Activated CD4-positive, alpha-beta T cell treated with anti-CD3 and anti-CD28 coated beads, Interleukin-2, amount 10 ng/mL, durations not matched to agents 7 days and 5 days (primary cell): Measurements from ENCODE around the gene NT5C2. TPM values are rescaled to one million over a fixed set of nuclear protein-coding genes. Genes with fewer than 3 reads are reported as not detected.
"Not testable (repeated sequence)": the region's sequence is repeated elsewhere in the genome, so short reads cannot be mapped to it uniquely, and the experiment has no call there.

Experiments
- CTCF ChIA-PET: fragments of 350-600 bp; sonication (Branson Sonifier 250); formaldehyde crosslinking; loops from one replicate; lab custom pipeline; 2021; ENCODE audit warnings: antibody characterized with exemption; lab: Charles Lee
- POLR2A ChIA-PET: fragments of 350-600 bp; sonication (Branson Sonifier 250); formaldehyde crosslinking; loops from one replicate; lab custom pipeline; 2021; ENCODE audit warnings: antibody characterized with exemption; lab: Charles Lee
- DNase-seq: peaks from one replicate; pipeline ENCODE4 v3.0.0-alpha.2; 2020
- H3K27ac Mint-ChIP-seq: one replicate; pipeline ENCODE4 v1.8.0; 2021; ENCODE audit warnings: mild to moderate bottlenecking, moderate library complexity, mixed read lengths
- H3K27me3 Mint-ChIP-seq: one replicate; pipeline ENCODE4 v1.8.0; 2021; ENCODE audit warnings: mixed read lengths
- H3K36me3 Mint-ChIP-seq: one replicate; pipeline ENCODE4 v1.8.0; 2021; ENCODE audit warnings: low read depth, mixed read lengths
- H3K4me1 Mint-ChIP-seq: one replicate; pipeline ENCODE4 v1.8.0; 2021; ENCODE audit warnings: mixed read lengths
- H3K4me3 Mint-ChIP-seq: one replicate; pipeline ENCODE4 v1.8.0; 2021; ENCODE audit warnings: mild to moderate bottlenecking, moderate library complexity, mixed read lengths
- H3K9me3 Mint-ChIP-seq: one replicate; pipeline ENCODE4 v1.8.0; 2021; ENCODE audit warnings: mixed read lengths
- total RNA-seq, 2 experiments: library from RNA; stranded (reverse); gene quantifications; one replicate each; pipeline ENCODE4 v1.2.3, GENCODE V29; 2021

NT5C2 gene
- total RNA-seq, 2 experiments from 2014 or later: 66.1 to 80.2 TPM

- Mint-ChIP-seq H3K9me3 (no peaks in the 10 kb centered on the region), H3K4me1 (peaks cover 4% of the 10 kb centered on the region), H3K27me3 (no peaks in the 10 kb centered on the region), H3K36me3 (peaks cover 23% of the 10 kb centered on the region), H3K27ac (no peak overlapping the region), H3K4me3 (no peak overlapping the region)
- POLR2A ChIA-PET: no interaction called here
- CTCF ChIA-PET: interaction anchor here (0.7 to 0.8 kb wide), 2 partner anchors 69 to 307 kb away, joined by 3 read pairs; no protein-coding TSS in a partner anchor
- DNase-seq: no peak
Observed at GRCh38 chr10:103153302-103154197, 39.5 kb downstream of the NT5C2 start.

GRCh38 chr10:103149991-103150622 is 43.0 kb downstream of the NT5C2 start:
- Mint-ChIP-seq H3K36me3 (peaks cover 15% of the 10 kb centered on the region), H3K4me3 (no peak overlapping the region), H3K27ac (no peak overlapping the region), H3K27me3 (no peaks in the 10 kb centered on the region), H3K4me1 (peaks cover 2% of the 10 kb centered on the region), H3K9me3 (no peaks in the 10 kb centered on the region)
- POLR2A ChIA-PET: no interaction called here
- no peak for DNase-seq
- CTCF ChIA-PET: no interaction called here

GRCh38 chr10:103147645-103148044 is 45.4 kb downstream of the NT5C2 start:
- Mint-ChIP-seq H3K27me3 (no peaks in the 10 kb centered on the region), H3K36me3 (peaks cover 15% of the 10 kb centered on the region)
- DNase-seq: no peak

GRCh38 chr10:103145860-103146466 is 47.1 kb downstream of the NT5C2 start:
- no peaks in the 10 kb centered on the region for H3K4me1 Mint-ChIP-seq
- no peak overlapping the region for H3K27ac Mint-ChIP-seq
- H3K4me3 Mint-ChIP-seq: no peak overlapping the region
- DNase-seq: no peak
- CTCF ChIA-PET: no interaction called here
- H3K36me3 Mint-ChIP-seq: peaks cover 18% of the 10 kb centered on the region
- H3K9me3 Mint-ChIP-seq: no peaks in the 10 kb centered on the region
- H3K27me3 Mint-ChIP-seq: no peaks in the 10 kb centered on the region
- POLR2A ChIA-PET: no interaction called here

More at GRCh38 chr10:103147645-103148044, 45.4 kb downstream of the NT5C2 start:
- H3K4me3 Mint-ChIP-seq: no peak overlapping the region
- H3K27ac Mint-ChIP-seq: no peak overlapping the region
- ChIA-PET POLR2A (no interaction called here), CTCF (no interaction called here)
- no peaks in the 10 kb centered on the region for H3K9me3 Mint-ChIP-seq
- H3K4me1 Mint-ChIP-seq: no peaks in the 10 kb centered on the region

- H3K27ac Mint-ChIP-seq: no peak overlapping the region
- POLR2A ChIA-PET: no interaction called here
- CTCF ChIA-PET: interaction anchor here (0.5 kb wide), 1 partner anchor 990 kb away, joined by 3 read pairs; no protein-coding TSS in a partner anchor
- H3K27me3 Mint-ChIP-seq: no peaks in the 10 kb centered on the region
- H3K4me3 Mint-ChIP-seq: no peak overlapping the region
- no peaks in the 10 kb centered on the region for H3K9me3 Mint-ChIP-seq
- peaks cover 20% of the 10 kb centered on the region for H3K36me3 Mint-ChIP-seq
- no peak for DNase-seq
- no peaks in the 10 kb centered on the region for H3K4me1 Mint-ChIP-seq
Observed at GRCh38 chr10:103145046-103145445, 48.0 kb downstream of the NT5C2 start.

- no peak overlapping the region for H3K4me3 Mint-ChIP-seq
- ChIA-PET CTCF (interaction anchor here (1.0 kb wide), 1 partner anchor 226 kb away, joined by 3 read pairs; the partner anchor contains the start of gene CNNM2), POLR2A (no interaction called here)
- H3K9me3 Mint-ChIP-seq: no peaks in the 10 kb centered on the region
- H3K4me1 Mint-ChIP-seq: no peaks in the 10 kb centered on the region
- H3K36me3 Mint-ChIP-seq: peaks cover 22% of the 10 kb centered on the region
- DNase-seq: no peak
- H3K27me3 Mint-ChIP-seq: no peaks in the 10 kb centered on the region
- no peak overlapping the region for H3K27ac Mint-ChIP-seq
Observed at GRCh38 chr10:103144041-103144440, 49.0 kb downstream of the NT5C2 start.

GRCh38 chr10:103143641-103144040 is 49.4 kb downstream of the NT5C2 start:
- H3K36me3 Mint-ChIP-seq: peaks cover 24% of the 10 kb centered on the region
- not testable (repeated sequence) for H3K4me1 Mint-ChIP-seq

GRCh38 chr10:103141950-103142349 is 51.1 kb downstream of the NT5C2 start:
- peaks cover 34% of the 10 kb centered on the region for H3K36me3 Mint-ChIP-seq

More at GRCh38 chr10:103143641-103144040, 49.4 kb downstream of the NT5C2 start:
- POLR2A ChIA-PET, H3K9me3 Mint-ChIP-seq, DNase-seq, H3K27me3 Mint-ChIP-seq, H3K27ac Mint-ChIP-seq, H3K4me3 Mint-ChIP-seq: not testable (repeated sequence)
- CTCF ChIA-PET: interaction anchor here (1.0 kb wide), 1 partner anchor 226 kb away, joined by 3 read pairs; the partner anchor contains the start of gene CNNM2

GRCh38 chr10:103140469-103140868 is 52.6 kb downstream of the NT5C2 start:
- DNase-seq: no peak
- ChIA-PET POLR2A (no interaction called here), CTCF (interaction anchor here (0.7 kb wide), 1 partner anchor 1260 kb away, joined by 3 read pairs; no protein-coding TSS in a partner anchor)
- Mint-ChIP-seq H3K27me3 (no peaks in the 10 kb centered on the region), H3K9me3 (peaks cover 3% of the 10 kb centered on the region), H3K4me3 (no peak overlapping the region), H3K27ac (no peak overlapping the region), H3K36me3 (peaks cover 34% of the 10 kb centered on the region), H3K4me1 (peaks cover 1% of the 10 kb centered on the region)

More at GRCh38 chr10:103141950-103142349, 51.1 kb downstream of the NT5C2 start:
- Mint-ChIP-seq H3K4me1 (no peaks in the 10 kb centered on the region), H3K4me3 (no peak overlapping the region), H3K9me3 (no peaks in the 10 kb centered on the region), H3K27me3 (no peaks in the 10 kb centered on the region), H3K27ac (no peak overlapping the region)
- ChIA-PET POLR2A (no interaction called here), CTCF (no interaction called here)
- no peak for DNase-seq

- ChIA-PET POLR2A (no interaction called here), CTCF (no interaction called here)
- peaks cover 8% of the 10 kb centered on the region for H3K9me3 Mint-ChIP-seq
- no peak overlapping the region for H3K4me3 Mint-ChIP-seq
- no peak overlapping the region for H3K27ac Mint-ChIP-seq
- H3K4me1 Mint-ChIP-seq: peaks cover 1% of the 10 kb centered on the region
- DNase-seq: no peak
- H3K36me3 Mint-ChIP-seq: peaks cover 40% of the 10 kb centered on the region
- H3K27me3 Mint-ChIP-seq: no peaks in the 10 kb centered on the region
Observed at GRCh38 chr10:103139803-103140202, 53.3 kb downstream of the NT5C2 start.

GRCh38 chr10:103135168-103135567 is 57.9 kb downstream of the NT5C2 start:
- H3K27me3 Mint-ChIP-seq, CTCF ChIA-PET, H3K4me1 Mint-ChIP-seq, H3K9me3 Mint-ChIP-seq, H3K4me3 Mint-ChIP-seq, POLR2A ChIA-PET, DNase-seq, H3K27ac Mint-ChIP-seq: not testable (repeated sequence)
- H3K36me3 Mint-ChIP-seq: peaks cover 64% of the 10 kb centered on the region

GRCh38 chr10:103130910-103131309 is 62.2 kb downstream of the NT5C2 start:
- ChIA-PET CTCF (no interaction called here), POLR2A (no interaction called here)
- H3K9me3 Mint-ChIP-seq: peaks cover 6% of the 10 kb centered on the region
- no peak overlapping the region for H3K27ac Mint-ChIP-seq
- peaks cover 7% of the 10 kb centered on the region for H3K4me1 Mint-ChIP-seq
- no peaks in the 10 kb centered on the region for H3K27me3 Mint-ChIP-seq
- DNase-seq: no peak
- no peak overlapping the region for H3K4me3 Mint-ChIP-seq
- peaks cover 46% of the 10 kb centered on the region for H3K36me3 Mint-ChIP-seq
